Stimulated activated CD4-positive, alpha-beta T cell treated with anti-CD3 and anti-CD28 coated beads, TNF-alpha, amount 100 ng/mL, for 24 hours (primary cell): ENCODE measurements around the gene DLG5.
"Not testable (repeated sequence)": the region's sequence is repeated elsewhere in the genome, so short reads cannot be mapped to it uniquely, and the experiment has no call there.

Source experiments
- DNase-seq, 3 experiments: peaks; one replicate each; pipeline ENCODE4 v3.0.0-alpha.2; 2020; ENCODE audit warnings: low read depth in 3 of 3

DLG5 gene

DNA sequence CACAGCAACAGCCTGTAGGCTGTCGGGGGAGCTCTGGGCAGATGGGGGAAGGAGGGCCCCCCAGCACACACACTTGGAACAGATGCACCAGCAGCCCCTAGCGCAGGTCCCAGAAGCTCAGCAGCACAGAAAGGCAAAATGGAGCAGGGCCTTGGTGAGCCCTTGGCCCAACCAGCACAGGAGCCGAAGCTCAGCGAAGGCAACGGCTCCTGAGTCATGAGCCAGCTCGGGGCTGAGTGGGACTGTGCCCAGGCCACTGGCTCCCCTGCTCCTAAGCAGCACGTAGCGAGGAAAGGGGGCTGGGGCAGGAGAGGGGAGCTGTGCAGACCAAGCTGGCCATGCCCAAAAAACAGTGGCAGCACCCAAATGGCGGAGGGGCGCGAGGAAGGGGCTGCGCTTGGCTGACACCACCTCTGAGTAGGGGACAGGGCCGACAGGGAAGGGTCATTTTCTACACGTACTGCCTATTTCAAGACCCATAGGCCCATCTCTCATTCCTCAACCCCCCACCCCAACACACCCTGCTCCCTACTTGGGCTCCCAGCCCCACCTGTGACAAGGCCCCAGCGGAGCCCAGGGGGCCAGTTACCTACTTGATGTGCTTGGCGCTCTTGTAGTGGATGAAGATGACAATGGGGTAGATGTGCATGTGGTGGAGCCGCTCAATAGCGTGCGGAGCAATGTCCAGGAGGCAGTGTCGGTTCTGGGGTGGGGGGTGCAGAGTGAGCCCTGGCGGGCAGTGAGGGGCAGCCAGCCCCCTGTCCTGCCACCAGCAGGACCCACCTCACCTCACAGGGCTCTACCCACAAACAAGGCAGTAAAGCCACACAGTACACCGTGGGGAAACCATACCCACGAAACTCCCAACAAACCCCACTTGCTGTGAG, 132.1 kb downstream of the DLG5 start:
- no peak for DNase-seq

DNA sequence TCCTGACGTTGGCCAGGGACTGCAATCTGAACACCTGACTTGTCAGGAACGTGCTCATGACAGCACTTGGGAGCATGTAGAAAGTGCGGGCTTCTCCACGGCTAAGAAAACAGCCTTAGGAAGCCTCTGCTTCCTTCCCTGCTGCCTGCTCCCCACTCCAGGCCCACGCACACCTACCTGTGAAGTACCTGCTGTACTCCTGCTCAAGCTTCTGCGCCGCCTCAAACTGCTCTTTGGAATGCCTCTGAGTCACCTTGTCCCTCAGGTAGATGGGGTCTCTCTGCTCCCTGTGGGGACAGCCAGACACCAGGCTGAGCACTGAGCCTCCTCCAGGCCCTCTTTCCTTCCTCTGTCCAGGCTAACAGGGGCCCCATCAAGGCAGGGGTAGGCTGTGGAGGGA, 132.7 kb downstream of the DLG5 start:
- no peak for DNase-seq

DNA sequence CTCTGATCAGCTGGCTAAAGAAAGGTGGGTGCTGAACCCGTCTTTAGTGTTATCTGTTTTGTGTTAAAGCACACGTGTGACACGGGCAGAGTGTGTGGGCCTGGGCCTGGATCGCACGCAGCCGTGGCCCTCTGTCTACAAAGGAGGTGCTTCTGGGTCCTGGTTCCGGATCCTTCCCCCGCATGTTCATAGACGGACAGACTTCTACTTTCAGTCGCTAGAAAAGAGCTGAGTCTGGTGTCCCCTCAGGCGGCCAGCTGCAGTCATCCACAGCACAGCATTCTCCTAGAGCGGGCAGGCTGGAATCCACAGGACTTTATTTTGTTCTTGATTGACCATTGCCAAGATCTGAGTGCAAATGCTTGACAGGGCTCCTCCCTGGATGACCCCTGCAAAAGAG, 134.4 kb downstream of the DLG5 start:
- no peak for DNase-seq

DNA sequence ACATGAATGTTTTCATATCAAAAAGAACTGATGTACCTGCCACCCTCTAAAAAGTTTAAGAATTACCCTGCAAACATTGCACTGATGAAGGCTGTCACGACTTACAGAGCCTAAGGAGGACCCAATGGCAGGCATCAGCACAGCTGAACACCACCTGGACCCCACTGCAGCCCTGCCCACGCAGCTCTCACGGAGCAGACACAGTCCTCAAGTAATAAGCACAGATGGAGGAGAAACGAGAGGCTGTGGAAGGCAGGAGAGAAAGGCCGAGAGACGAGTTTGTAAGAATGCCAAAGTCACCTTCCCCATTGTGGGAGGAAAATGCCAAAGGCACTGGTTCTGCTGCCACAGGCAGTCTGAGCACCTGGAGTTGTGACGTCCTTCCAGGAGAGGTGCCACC, 135.0 kb downstream of the DLG5 start:
- DNase-seq = no peak

DNA sequence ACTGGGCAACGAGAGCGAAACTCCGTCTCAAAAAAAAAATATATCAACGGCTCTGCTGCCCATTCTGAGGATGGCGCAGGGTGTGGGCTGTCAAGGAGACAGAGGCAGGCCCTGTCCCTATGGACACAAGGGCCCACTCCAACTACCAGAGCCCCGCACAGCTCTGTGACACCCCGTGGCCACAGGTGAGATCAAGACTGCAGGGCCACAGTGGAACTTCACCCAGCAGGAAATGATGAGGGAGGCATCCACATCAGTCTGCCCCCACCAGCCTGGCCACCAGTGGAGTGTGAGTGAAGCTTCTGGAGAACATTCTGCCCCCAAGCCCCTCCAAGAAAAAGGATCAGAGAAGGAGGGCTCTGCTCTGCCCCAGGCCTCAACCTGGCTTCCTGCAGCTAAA, 136.7 kb downstream of the DLG5 start:
- no peak for DNase-seq

DNA sequence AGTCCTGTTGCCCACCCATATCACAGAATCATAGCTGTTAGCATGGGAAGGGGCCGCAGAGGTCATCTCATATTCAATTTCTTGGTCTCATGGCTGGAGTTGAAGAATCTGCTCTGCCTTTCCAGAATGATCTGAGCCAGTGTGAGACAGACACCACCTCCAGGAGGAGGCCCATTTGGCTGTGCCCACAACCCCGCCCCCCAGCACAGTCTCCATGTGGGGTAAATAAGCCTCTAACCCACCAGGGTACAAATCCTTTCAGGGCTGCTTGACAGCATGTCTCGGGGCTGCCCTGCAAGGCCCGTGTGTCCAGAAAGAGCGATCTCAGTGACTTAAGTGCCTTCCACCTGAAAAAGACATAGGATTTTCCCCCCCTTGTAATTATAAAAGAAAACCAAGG, 137.5 kb downstream of the DLG5 start:
- DNase-seq = no peak

DNA sequence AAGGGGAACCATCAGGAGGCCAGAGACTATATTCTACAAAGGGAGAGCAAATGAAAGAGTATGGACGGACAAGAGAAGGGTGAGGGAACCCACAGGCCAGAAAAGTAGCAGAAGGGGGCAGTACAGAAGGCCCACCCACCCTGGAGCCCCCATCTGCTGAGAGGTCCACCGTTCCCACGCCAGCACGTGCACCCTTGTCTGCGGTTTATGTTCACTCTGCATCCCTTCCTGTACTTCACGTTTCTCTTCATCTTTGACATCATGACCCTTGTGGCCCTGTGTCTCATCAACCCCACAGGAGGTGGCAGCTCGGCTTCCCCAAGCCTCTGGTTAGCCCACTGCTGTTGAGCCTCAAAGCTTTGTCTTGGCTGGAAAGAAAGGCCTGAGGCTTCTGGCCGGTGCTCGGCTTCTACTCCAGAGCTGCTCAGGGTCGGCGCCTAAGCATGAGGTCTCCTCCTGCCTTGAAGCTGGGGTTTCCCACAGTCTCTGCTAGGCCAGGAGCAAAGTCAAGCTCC, 138.0 kb downstream of the DLG5 start:
- DNase-seq = no peak

DNA sequence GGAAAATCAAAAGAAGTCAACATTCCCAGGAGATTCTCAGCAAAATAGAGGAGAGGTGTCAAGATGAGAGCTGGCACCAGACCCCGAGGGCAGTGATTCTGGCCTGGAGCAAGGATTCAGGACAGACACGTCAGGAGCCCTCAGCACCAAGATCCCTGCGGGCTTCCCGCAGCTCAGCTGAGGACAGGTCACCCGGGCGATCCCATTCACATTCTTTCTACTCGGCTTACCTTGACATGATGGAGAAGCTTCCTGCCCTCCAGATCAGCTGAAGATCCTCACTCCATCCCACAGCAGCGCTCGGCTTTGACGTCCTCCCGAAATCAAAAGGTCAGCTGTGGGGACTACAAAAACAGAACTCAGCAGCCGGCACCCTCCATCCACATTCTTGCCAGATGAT, 139.1 kb downstream of the DLG5 start:
- no peak for DNase-seq

DNA sequence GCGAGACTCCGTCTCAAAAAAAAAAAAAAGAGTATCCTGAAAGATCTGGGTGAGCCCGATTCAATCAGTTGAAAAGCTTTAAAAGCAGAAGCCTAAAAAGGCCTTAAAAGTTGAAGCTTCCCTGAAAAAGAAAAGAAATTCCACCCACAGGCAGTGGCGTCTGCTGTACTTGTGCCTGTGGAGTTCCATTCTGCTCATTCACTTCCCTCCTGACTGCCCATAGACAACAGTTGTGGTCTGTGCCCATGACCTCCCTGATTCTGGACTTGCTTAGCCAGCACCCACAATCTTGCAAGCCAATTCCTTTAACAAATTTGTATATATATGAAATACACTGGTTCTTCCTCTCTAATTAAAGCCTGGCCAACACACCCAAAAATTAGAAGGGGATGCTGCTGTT, 141.7 kb downstream of the DLG5 start:
- DNase-seq = no peak

DNA sequence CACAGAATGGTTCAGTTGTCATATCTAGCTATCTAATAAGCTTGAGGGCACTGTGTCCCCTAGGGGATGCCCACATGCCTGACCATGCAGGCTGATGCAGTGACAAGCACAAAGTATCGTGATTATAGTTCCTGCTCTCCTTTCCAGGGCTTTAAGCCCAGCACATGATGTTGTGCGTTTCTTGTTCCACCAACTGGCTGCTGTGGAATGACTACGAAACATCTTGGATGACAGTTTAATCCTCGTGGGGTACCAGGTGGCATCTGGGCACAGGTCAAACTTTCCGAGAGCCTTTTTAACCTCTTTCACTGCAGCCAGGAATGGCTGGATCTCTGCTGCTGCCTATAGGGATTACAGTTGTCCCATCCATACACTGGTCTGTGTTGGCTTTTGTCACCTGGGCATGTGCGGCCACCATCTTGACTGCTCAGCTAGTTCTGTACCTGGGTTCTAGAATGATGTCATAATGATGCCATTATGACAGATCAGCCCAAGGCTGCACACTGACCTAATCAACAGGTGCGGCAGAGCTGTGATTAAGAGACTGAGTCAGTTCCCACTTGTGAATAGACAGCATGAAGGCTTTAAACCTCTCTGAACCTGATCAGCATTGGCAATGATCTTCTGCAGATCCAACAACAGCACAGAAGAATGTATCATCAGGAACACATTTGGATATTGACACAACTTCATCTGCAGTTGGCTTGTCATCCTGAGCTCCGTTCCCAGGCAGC, 144.1 kb downstream of the DLG5 start:
- no peak for DNase-seq

DNA sequence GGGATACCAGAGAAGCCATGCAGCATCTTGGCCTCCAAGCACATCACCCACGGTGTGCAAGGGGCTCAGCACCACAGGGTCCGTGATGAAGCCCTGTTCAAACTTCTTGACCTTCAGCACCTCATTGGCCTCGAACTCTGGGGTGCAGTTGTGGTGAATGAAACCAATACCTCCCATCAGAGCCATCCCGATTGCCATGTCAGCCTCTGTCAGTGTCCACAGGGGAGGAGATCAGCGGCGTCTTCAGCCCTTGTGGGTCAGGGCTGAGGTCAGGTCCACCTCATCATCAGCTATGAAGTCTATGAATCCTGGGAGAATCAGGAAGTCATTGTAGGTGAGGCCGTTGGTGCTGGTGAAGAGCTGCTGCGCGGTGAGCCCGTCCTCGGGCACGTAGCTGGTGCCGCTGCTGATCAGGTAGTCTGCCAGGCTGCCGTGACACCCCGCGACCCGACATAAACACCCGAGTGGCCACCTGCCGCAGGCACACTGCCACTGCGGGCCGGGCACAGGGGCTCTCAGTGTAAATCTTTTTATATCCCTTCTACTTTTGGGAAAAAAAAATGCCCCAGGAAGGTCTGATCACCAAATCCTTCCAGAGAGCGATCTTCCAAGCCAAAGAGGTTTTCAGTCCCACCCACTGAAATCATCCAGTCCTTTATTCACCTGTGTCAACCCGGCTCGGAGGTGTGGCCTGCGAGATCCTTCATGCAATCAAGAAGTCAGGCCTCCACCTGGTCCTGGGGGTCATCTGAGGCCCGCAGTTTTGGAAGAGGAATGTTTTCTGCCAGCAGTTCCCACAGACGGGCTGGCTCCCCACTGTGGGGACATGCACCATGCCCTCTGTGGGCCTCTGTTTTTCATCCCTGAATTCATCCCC, 144.9 kb downstream of the DLG5 start:
- DNase-seq = no peak

DNA sequence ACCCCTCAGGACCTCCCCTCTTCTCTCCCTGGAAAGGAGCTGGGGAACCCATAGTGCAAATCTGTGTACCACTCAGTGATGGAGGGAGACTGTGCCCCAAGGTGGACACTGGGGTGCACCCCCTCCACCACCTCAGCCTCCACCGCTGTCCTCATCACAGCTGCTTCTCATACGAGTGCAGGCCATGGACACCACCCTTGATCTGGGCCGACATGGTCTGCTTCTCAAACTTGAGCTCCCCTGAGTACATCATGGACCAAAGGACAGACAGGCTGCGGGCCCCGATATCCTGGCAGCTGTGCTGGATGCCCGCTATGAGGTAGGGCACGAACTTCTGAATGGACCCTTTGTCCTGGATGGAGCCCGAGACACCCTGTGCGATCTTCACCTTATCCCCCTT, 146.4 kb downstream of the DLG5 start:
- DNase-seq = no peak

DNA sequence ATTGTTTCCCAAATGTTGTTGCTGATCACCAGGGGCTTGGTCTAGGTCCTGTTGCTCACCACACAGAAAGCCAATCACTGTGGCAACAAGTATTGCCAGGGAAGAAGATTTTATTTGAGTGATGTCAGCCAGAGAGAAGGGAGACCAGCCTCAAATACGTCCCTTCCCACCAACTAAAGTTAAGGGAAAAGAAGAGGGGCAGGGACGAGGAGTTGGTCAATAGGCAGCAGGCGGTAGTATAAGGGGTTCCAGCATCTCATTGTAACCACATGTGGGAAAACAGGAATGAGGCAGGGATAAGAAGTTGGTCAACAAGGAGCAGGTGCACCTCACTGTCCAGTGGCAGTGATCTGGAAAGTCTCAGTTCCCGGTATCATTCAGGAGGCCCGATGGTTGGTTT, 150.1 kb downstream of the DLG5 start:
- DNase-seq = no peak

DNA sequence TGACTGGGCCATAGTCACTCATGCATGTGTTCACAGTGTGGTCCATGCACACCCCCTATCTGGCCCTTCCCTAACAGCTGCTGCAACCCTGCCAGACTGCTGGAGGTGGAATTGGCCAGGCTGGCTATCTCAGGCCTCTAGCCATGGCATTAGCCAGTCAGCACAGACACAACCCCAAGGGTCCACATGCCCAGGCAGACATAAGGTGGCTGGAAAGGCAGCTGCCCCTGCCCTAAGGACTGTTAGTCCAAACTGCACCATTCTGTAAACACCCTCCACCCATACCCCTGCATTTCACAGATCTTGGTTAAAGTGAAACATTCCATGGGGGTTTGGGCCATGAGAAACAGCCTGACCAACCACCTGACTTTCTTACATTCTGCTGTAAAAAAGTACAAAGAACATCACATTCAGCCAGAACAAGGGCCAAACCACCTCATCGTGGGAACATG, 151.6 kb downstream of the DLG5 start:
- no peak for DNase-seq

DNA sequence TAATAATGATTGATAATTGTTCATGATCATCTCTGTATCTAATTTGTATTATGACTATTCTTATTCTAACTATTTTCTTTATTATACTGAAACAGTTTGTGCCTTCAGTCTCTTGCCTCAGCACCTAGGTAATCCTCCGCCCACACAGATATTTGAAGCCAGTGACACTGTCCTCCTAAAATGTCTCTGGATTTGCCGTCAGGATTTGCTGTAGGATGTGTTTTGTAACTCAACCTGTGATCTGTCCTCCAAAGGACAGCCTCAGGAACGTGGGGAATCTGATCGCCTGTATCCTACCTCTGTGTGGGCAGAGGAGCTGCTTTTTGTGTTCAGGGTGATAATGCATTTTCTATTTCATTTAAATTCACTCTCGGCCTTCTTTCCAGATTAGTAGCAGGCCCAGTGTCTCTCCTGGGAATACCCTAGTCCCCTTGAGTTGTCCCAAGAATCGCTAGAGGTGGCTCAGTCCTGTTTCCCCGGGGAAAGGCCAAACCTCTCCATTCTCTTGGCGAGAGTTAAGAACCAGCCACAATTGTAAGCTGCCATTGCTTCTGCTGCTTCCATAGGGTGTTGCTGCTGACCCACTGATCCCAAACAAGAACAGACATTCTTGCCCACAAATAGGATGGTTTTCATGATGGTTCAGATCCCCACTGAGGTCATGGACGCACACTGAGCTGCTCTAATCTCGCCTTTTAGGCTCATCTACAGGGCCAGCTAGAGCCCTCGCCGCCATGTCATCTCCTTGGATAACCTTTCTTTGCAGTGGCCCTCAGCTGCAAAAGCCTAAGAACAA, 152.7 kb downstream of the DLG5 start:
- no peak for DNase-seq

DNA sequence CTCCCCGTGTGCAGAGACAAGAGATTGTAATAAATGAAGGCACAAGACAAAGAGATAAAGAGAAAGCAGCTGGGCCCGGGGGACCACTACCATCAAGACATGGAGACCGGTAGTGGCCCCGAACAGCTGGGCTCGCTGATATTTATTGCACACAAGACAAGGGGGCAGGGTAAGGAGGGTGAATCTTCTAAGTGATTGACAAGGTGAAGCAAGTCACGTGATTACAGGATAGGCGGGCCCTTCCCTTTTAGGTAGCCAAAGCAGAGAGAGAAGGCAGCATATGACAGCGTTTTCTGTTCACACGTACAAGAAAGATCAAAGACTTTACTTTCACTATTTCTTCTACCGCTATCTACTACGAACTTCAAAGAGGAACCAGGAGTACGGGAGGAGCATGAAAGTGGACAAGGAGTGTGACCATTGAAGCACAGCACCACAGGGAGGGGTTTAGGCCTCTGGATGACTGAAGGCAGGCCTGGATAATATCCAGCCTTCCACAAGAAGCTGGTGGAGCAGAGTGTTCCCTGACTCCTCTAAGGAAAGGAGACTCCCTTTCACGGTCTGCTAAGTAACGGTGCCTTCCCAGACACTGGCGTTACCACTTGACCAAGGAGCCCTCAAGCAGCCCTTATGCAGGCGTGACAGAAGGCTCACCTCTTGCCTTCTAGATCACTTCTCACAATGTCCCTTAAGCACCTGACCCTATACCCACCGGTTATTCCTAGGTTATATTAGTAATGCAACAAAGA, 153.5 kb downstream of the DLG5 start:
- not testable (repeated sequence) for DNase-seq

DNA sequence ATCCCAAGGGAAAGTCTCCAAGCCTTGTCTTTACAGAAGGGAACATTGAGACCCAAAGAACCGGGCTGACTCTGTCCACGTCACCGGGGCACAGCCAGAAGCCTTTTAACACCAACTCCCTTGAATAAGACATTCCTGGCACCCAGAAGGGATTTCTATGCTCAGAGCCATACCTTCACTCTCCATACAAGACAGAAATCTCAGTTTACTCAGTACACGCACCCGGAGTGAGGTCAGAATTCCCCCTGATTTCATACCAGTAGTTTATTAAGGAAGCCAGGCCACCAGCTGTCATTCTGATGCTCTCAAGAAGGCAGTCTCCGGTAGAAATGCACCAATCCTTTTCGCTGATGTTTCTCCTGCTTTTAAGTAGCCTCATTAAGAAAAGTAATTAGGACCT, 154.7 kb downstream of the DLG5 start:
- DNase-seq = no peak

DNA sequence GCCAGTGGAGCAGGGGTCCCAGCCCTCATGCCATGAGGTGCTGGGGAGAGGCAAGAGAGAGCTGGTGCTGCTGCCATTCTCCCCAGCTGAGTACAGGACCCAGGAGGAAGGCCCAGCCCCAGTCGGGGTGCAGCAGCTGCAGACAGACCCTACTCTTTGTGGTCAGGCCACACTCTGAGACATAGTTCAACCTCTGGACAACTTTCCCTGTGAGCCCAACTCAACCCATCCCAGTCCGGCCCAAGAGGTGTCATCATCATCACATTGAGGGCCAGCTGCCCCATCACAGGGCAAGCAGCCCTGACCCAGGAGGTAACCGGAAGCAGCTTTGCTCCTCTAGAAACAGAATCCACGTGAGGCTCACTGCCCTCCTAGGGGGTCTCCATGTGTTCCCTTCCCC, 155.1 kb downstream of the DLG5 start:
- DNase-seq = no peak

DNA sequence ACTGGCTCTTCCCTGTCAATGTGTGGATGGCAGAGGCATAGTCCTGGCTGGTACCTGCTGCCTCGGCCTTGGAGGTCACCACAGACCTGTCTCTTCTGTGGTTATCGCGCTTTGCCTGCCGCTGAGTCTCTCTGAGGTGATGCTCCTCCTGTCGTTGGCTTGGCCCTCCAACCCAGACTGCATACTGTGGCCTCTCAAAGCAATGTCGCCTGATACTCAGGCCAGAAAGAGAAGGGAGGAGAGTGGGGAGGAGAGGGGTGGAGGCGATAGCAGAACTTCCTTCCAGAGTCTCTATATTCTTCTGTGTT, 155.7 kb downstream of the DLG5 start:
- no peak for DNase-seq

DNA sequence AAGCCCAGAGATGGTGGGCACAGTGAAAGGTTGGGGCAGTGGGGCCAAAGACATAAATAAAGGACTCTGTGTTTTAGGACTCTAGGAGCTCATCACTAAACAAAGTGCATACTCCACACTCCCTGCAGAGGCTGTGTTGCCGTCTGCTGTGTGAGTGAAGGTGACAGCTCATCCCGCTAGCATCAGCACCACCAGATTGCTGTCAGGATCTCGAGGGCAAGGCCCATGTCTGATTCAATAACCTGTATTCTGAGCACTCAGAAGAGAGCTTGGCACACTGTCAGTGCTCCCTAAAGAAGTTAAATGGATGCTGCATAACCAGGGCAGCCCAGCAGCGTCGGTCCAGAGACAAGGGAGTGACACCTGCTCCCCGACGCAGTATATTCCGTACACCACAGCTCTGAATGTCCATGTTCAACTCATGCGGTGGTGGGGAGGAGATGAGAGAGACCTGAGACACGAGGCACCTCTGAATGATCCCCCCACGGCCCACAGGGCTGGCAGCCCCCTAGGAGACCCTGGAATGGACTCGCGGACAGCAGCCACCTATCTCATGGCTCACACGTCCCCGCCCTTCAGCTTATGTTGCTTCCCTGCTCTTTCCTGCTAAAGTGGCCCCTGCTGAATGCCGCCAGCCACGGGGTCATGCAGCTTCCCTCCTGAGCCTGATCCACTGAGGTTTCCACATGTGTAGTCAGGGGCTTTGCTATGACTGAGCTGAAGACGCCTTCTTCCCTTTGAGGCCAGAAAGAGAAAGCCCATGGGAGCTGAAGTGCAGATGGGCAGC, 156.3 kb downstream of the DLG5 start:
- DNase-seq = no peak
